Duodenal mucosa (tissue), 2 donors: Measurements from ENCODE around the gene ARMC2.
A peak's percentile ranks its signal among the peaks of the same experiment; 100 is the strongest.
"Not testable (repeated sequence)": the region's sequence is repeated elsewhere in the genome, so short reads cannot be mapped to it uniquely, and the experiment has no call there.

Experiments used
- H3K27ac ChIP-seq: one replicate; pipeline ENCODE4 v1.7.0; 2013; ENCODE audit warnings: low read depth, low read length
- H3K27me3 ChIP-seq, 2 donors: one replicate each; pipeline ENCODE4 v1.7.0; 2013; ENCODE audit warnings: low read length in 2 of 2, control low read depth in 1 of 2; ENCODE audit not compliant: insufficient read depth in 2 of 2, control insufficient read depth in 1 of 2
- H3K36me3 ChIP-seq, 2 donors: one replicate each; pipeline ENCODE4 v1.7.0; 2013; ENCODE audit warnings: low read length in 2 of 2, control low read depth in 1 of 2; ENCODE audit not compliant: insufficient read depth in 2 of 2, control insufficient read depth in 1 of 2
- H3K4me1 ChIP-seq, 2 donors: one replicate each; pipeline ENCODE4 v1.7.0; 2013; ENCODE audit warnings: low read length in 2 of 2, control low read depth in 1 of 2; ENCODE audit not compliant: insufficient read depth in 2 of 2, control insufficient read depth in 1 of 2
- H3K4me3 ChIP-seq, 2 donors: one replicate each; pipeline ENCODE4 v1.7.0; 2013; ENCODE audit warnings: low read length in 2 of 2, low read depth in 1 of 2
- H3K9ac ChIP-seq, 2 donors: one replicate each; pipeline ENCODE4 v1.7.0; 2013; ENCODE audit warnings: low read length in 2 of 2, low read depth in 1 of 2
- H3K9me3 ChIP-seq, 2 donors: one replicate each; pipeline ENCODE4 v1.7.0; 2013; ENCODE audit warnings: low read length in 2 of 2, control low read depth in 1 of 2; ENCODE audit not compliant: control insufficient read depth in 1 of 2

Gene ARMC2

GRCh38 chr6:108845145-108845544 lies 3.1 kb upstream of the ARMC2 start:
- H3K4me1 ChIP-seq, result peaks cover 0 to 11% of the 10 kb centered on the region in 2 donors
- H3K9ac ChIP-seq, result no peak overlapping the region
- no peak overlapping the region for H3K4me3 ChIP-seq
- no peak overlapping the region for H3K27ac ChIP-seq
- H3K27me3 ChIP-seq, result no peaks in the 10 kb centered on the region
- H3K36me3 ChIP-seq, result no peaks in the 10 kb centered on the region
- H3K9me3 ChIP-seq, result no peaks in the 10 kb centered on the region

GRCh38 chr6:108846101-108846500 lies 2.1 kb upstream of the ARMC2 start:
- H3K4me1 ChIP-seq, result peaks cover 0 to 20% of the 10 kb centered on the region in 2 donors
- no peaks in the 10 kb centered on the region for H3K9me3 ChIP-seq
- no peak overlapping the region for H3K4me3 ChIP-seq
- H3K9ac ChIP-seq, result no peak overlapping the region
- H3K36me3 ChIP-seq, result no peaks in the 10 kb centered on the region
- H3K27ac ChIP-seq, result no peak overlapping the region
- no peaks in the 10 kb centered on the region for H3K27me3 ChIP-seq

DNA sequence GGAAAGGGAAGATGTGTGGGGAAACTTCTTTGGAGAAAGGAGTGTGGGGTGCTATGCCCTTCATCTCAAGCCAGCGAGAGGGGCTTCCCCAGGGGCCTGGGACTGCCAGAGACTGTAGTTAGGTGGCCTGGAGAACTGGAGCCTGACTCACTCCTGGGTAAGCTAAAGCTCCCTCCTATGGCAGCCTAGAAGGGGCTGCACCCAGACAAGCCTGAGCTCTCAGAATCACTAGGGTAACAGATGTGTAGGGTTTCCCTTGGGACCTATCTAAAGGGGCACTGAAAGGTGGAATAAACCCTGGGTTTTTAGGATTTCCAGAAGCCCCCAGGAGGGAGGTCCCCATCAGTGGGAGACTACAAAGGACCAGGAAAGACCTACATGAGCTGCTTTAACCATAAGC lies 1.6 kb upstream of the ARMC2 start:
- no peak overlapping the region for H3K4me3 ChIP-seq
- H3K36me3 ChIP-seq, result no peaks in the 10 kb centered on the region
- no peak overlapping the region for H3K27ac ChIP-seq
- H3K4me1 ChIP-seq, result peaks cover 0 to 20% of the 10 kb centered on the region in 2 donors
- H3K27me3 ChIP-seq, result no peaks in the 10 kb centered on the region
- no peaks in the 10 kb centered on the region for H3K9me3 ChIP-seq
- no peak overlapping the region for H3K9ac ChIP-seq

DNA sequence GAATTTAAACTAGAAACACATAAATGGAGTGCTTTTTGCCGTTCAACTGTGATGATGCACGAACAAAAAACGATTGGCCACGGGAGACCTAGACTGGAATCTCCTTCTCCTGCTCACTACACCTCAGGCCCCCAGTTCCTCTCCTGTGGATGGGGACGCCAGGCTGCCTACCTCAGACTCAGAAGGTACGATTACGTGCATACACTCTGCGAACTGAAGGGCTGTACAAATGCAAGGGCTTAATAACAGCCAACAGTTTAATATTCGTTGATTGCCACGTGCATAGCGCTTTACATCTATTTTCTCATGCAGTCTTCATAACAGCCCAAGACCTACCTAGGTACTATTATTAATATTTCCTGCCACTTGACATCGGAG lies 495 bp upstream of the ARMC2 start:
- Histone ChIP-seq H3K9me3 (no peaks in the 10 kb centered on the region), H3K4me3 (peak overlapping the region; percentile 79 to 83), H3K27ac (peak overlapping the region; percentile 5), H3K4me1 (peaks cover 0 to 20% of the 10 kb centered on the region in 2 donors), H3K27me3 (no peaks in the 10 kb centered on the region), H3K9ac (peak overlapping the region; percentile 38 to 61), H3K36me3 (no peaks in the 10 kb centered on the region)

- Histone ChIP-seq H3K4me3 (no peak overlapping the region), H3K36me3 (no peaks in the 10 kb centered on the region)
Observed at GRCh38 chr6:108850669-108851465, 2.6 kb downstream of the ARMC2 start.

GRCh38 chr6:108851756-108852155 lies 3.5 kb downstream of the ARMC2 start:
- H3K9ac ChIP-seq, result no peak overlapping the region
- peaks cover 0 to 20% of the 10 kb centered on the region in 2 donors for H3K4me1 ChIP-seq
- H3K36me3 ChIP-seq, result peaks cover 6 to 7% of the 10 kb centered on the region in 2 donors
- peaks cover 0 to 4% of the 10 kb centered on the region in 2 donors for H3K9me3 ChIP-seq
- no peak overlapping the region for H3K27ac ChIP-seq
- H3K27me3 ChIP-seq, result no peaks in the 10 kb centered on the region
- no peak overlapping the region for H3K4me3 ChIP-seq

More at GRCh38 chr6:108850669-108851465, 2.6 kb downstream of the ARMC2 start:
- Histone ChIP-seq H3K9ac (no peak overlapping the region), H3K4me1 (peaks cover 0 to 20% of the 10 kb centered on the region in 2 donors), H3K9me3 (no peaks in the 10 kb centered on the region), H3K27me3 (no peaks in the 10 kb centered on the region), H3K27ac (no peak overlapping the region)

- H3K27ac ChIP-seq, result no peak overlapping the region
Observed at GRCh38 chr6:108853077-108853476, 4.9 kb downstream of the ARMC2 start.

DNA sequence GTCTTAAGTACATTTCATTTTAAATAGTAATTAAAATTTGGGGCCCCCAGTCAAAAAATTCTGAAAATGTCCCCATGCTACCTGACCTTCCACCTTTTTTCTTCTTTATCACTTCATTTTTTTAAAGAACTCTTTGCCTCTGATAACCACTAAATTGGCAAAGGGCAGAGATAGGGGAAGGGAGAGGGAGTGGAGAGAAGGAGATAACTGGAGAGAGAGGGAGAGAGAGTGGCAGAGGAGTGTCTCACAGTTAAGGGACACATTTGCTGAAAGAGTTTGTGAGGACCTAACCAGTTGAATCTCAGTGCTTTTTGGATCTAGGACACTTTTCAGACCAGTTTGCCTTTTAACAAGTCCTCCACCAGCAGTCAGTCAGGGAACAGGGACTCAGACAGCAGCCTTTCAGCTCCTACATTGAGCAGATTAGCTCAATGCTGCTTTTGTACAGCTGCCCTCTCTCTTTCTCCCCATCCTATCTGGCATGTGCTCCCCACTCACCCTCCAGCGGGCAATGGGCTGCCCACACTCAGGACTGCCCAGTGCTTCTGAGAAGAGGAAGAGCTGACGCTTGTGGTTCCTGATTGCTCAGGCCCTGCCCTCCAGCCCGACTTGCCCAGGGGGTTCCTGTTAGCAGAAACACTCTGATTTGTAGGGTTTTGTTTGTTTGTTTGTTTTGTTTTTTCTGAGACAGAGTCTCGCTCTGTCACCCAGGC lies 14.4 kb downstream of the ARMC2 start:
- Histone ChIP-seq H3K36me3 (peaks cover 0 to 19% of the 10 kb centered on the region in 2 donors), H3K27ac (no peak overlapping the region), H3K9ac (no peak overlapping the region)

More at GRCh38 chr6:108853077-108853476, 4.9 kb downstream of the ARMC2 start:
- peaks cover 0 to 15% of the 10 kb centered on the region in 2 donors for H3K4me1 ChIP-seq
- no peaks in the 10 kb centered on the region for H3K27me3 ChIP-seq
- H3K9me3 ChIP-seq, result peaks cover 0 to 11% of the 10 kb centered on the region in 2 donors
- H3K9ac ChIP-seq, result no peak overlapping the region
- H3K36me3 ChIP-seq, result peaks cover 8 to 11% of the 10 kb centered on the region in 2 donors
- H3K4me3 ChIP-seq, result no peak overlapping the region

GRCh38 chr6:108865751-108866286 lies 17.6 kb downstream of the ARMC2 start:
- H3K27me3 ChIP-seq, H3K27ac ChIP-seq, H3K36me3 ChIP-seq, H3K9ac ChIP-seq, H3K9me3 ChIP-seq, H3K4me1 ChIP-seq, H3K4me3 ChIP-seq: not testable (repeated sequence)

More for the DNA sequence above, 14.4 kb downstream of the ARMC2 start:
- no peaks in the 10 kb centered on the region for H3K4me1 ChIP-seq
- H3K27me3 ChIP-seq, result no peaks in the 10 kb centered on the region
- no peak overlapping the region for H3K4me3 ChIP-seq
- H3K9me3 ChIP-seq, result no peaks in the 10 kb centered on the region

DNA sequence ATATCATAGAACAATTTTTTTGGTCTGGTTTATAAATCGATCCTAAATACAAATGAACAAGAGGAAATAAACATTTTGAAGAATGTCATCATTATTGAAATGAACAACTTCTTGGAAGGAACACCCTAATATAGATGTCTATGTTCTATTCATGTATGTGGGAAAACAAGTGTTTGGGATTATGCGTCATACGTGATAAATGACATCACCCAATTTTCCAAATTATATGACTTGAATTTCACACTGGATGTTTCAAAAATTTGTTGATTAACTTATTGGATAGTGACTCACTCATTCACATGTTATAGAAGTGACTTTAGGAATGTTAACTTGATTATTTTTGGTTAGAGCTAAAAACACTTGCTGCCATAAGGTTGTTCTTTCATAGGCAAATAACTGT lies 18.6 kb downstream of the ARMC2 start:
- Histone ChIP-seq H3K4me1 (no peaks in the 10 kb centered on the region), H3K36me3 (no peaks in the 10 kb centered on the region), H3K9me3 (no peaks in the 10 kb centered on the region), H3K4me3 (no peak overlapping the region), H3K9ac (no peak overlapping the region), H3K27me3 (no peaks in the 10 kb centered on the region), H3K27ac (no peak overlapping the region)
